GM12873 (cell line): ENCODE results near the gene TAF5L.

Experiments used
- CTCF ChIP-seq: IDR thresholded peaks from 2 replicates; pipeline ENCODE4 v1.5.1; 2012; ENCODE audit warnings: low read depth, mild to moderate bottlenecking, moderate library complexity, low read length, control low read depth; ENCODE audit not compliant: insufficient read depth; ENCODE audit errors: missing control alignments

TAF5L gene

GRCh38 chr1:229653420-229653819 lies 27.5 kb upstream of the TAF5L start:
- TF ChIP-seq CTCF = no peak

GRCh38 chr1:229651546-229651945 lies 25.6 kb upstream of the TAF5L start:
- TF ChIP-seq CTCF = no peak

GRCh38 chr1:229650045-229650444 lies 24.1 kb upstream of the TAF5L start:
- TF ChIP-seq CTCF = no peak

- no peak for TF ChIP-seq CTCF
Measured at GRCh38 chr1:229648406-229648805, 22.5 kb upstream of the TAF5L start.

GRCh38 chr1:229645324-229645993 lies 19.5 kb upstream of the TAF5L start:
- no peak for TF ChIP-seq CTCF

- no peak for TF ChIP-seq CTCF
Measured at GRCh38 chr1:229643996-229644745, 18.2 kb upstream of the TAF5L start.

GRCh38 chr1:229642970-229643369 lies 17.0 kb upstream of the TAF5L start:
- TF ChIP-seq CTCF = no peak
